Measurements from ENCODE around the gene OR10A4.

- TF ChIP-seq, protein P1, sequence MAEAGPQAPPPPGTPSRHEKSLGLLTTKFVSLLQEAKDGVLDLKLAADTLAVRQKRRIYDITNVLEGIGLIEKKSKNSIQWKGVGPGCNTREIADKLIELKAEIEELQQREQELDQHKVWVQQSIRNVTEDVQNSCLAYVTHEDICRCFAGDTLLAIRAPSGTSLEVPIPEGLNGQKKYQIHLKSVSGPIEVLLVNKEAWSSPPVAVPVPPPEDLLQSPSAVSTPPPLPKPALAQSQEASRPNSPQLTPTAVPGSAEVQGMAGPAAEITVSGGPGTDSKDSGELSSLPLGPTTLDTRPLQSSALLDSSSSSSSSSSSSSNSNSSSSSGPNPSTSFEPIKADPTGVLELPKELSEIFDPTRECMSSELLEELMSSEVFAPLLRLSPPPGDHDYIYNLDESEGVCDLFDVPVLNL (IDR thresholded peaks at IDR 0.05; ENCODE audit: low read depth, low read length): no peak
- no peak for TF ChIP-seq CREM (IDR thresholded peaks at IDR 0.05; ENCODE audit: low read depth)
- no peak for TF ChIP-seq POLR2A (IDR thresholded peaks at IDR 0.05; ENCODE audit: low read depth, low read length)
Observed at GRCh38 chr11:6894097-6894496, 17.7 kb downstream of the OR10A4 start.
